COLO829 (cell line): ENCODE data around the gene OR52E8.

Experiments used
- DNase-seq: peaks from one replicate; pipeline ENCODE4 v3.0.0; 2012; ENCODE audit warnings: low spot score

Gene OR52E8

DNA sequence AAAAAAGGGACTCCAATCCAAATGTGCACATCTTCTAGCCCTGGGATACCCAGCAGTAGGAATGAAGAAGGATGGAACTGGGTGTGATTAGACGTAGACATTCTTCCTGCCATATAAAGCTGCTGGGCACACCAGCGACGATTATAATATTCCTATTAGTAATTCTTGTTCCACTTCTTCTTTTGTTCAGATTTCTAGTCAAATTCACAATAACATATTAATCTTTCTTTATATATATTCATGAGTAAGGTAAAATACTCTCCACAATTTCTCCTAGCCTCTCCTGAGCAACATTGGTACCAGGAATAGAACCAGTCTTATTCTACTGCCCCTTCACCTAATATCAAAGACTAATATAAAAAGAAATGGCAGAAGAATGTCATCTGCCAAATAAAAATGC is at the start of gene OR52E8:
OR52E8 (minus strand) TSS at position 101 of the 400 bp plus-strand sequence; CDS start at position 101, 0 bp downstream.
- DNase-seq, result no peak

- no peak for DNase-seq
Measured at GRCh38 chr11:5899534-5899933, 42.0 kb upstream of the OR52E8 start.

DNA sequence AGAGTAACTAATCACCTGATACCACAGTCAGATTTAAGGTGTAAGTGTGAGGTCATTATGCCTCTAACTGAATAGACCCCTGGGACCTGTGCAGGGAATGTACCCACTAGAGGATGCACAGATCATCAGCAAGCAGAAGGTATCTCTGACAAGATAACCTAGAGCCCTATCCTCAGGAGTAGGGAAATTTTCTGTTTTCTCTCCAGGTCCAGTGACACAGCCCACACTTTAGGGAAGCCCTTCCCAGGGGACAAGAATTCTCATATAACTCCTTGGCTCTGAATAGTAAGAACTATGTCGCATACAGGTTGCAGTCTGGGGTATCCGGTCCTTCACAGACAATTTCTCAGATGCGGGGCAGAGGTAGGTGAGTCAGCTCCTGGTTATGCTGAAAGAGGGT is 35.4 kb upstream of the OR52E8 start, which contains the start of gene OR52E5:
OR52E5 (plus strand) TSS at position 301 of the 400 bp plus-strand sequence. CDS start 7,569 bp downstream, outside the sequence.
- DNase-seq, result no peak

GRCh38 chr11:5891216-5891800 is 33.8 kb upstream of the OR52E8 start:
- peak; percentile 8 for DNase-seq

DNA sequence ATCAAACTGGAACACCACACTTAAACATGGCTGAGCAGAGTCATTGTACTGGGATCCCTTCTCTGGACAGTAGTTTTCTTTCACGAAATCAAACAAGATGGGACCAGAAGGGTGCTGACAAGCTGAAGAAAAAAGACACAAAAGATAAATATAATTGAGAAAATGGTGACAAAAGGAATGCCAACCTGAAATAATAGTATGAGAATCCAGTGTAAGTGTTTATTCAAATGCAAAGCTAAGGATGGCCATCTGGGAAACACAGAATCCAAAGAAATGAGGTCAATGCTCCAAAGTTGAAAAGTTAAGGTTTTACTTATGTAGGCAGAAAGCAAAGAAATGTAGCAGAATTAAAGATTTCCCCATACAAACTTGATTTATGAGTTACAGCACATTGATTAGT is 30.2 kb upstream of the OR52E8 start:
- no peak for DNase-seq

GRCh38 chr11:5887172-5887571 is 29.7 kb upstream of the OR52E8 start:
- no peak for DNase-seq

DNA sequence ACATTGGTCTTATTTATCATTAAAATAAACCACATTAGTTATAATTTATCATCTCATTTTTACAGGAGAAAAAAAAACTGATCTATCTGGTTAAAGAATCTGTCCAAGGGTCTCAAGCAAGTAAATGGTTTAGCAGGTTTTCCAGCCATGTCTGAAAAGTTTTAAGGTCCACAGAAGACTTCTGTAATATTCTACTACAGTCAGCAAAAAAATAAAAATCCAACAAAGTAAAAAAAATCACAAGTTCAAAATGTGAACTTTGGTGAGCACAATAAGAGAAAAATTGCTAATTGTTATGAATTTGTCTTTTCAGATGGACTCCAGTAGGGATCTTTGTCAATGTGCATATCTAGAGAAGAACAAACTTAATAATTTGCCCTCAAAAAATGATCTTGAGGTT is 24.3 kb upstream of the OR52E8 start:
- no peak for DNase-seq

DNA sequence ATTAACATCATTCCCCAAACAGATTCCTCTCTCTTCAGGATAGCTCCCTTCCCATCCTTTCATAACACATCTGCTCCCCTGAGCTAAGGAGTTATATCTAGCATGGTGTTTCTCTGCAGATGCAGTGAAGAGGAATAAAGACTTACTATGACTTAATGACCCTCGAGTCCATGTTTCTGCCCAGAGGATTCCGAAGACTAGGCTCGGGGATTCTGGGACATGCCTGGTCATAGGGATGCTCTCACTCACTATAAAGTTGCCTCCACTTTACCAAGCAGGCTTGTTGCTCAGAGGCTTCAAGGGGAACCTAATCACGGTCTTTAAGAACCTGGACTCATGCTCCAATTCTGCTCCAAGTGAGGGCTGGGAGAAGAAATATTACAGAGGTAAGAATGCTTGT is 22.8 kb upstream of the OR52E8 start, which contains the start of gene OR52E4:
OR52E4 (plus strand) TSS at position 301 of the 400 bp plus-strand sequence. CDS start 3,664 bp downstream, outside the sequence.
- DNase-seq, result no peak

DNA sequence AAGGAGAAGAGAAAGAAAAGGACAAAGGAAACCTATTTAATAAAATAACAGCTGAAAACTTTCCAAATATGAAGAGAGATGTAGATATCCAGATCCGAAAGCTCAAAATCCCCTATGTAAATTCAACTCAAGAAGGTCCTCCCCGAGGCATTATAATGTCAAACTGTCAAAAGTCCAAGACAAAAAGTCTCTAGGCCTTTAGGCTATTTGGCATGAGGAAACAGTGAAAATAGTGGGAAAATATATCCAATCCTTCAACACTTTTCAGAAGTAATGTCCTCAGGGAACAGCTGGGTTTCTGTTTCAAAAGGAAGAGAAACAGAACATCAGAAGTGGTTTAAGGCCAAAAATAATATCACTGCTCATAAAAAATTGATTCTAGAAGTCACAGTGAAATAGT is 21.1 kb upstream of the OR52E8 start:
- no peak for DNase-seq

GRCh38 chr11:5865826-5866225 is 8.3 kb upstream of the OR52E8 start:
- DNase-seq, result no peak

DNA sequence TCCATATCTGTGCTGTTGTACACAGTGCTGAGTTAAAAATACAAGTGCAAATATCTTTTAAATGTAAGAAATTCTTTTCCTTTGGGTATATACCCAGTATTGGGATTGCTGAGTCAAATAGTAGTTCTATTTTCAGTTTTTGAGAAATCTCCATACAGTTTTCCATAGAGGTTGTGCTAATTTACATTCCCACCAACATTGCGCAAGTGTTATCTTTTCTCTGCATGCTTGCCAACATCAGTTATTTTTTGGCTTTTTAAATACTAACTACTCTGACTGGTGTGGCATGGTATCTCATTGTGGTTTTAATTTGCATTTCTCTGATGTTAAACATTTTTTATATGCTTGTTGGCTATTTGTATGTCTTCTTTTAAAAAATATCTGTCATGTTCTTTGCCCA is 6.5 kb downstream of the OR52E8 start:
- no peak for DNase-seq

GRCh38 chr11:5847711-5848110 is 9.8 kb downstream of the OR52E8 start:
- DNase-seq, result no peak

GRCh38 chr11:5846701-5847100 is 10.8 kb downstream of the OR52E8 start:
- no peak for DNase-seq

DNA sequence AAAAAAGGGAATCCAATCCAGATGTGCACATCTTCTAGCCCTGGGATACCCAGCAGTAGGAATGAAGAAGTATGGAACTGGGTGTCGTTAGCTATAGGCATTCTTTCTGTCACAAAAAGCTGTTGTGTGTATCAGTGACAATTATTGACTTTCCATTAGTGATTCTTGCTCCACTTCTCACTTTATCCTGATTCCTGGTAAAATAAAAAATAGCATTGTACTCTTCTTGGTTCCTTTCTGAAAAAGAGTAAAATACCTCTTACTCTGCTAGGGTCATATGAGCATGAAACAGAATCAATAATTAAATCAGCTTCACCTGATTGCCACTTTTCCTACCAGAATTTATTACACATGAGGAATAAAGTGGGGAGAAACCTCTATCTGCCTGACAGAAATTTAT is 15.7 kb downstream of the OR52E8 start, which contains the start of gene OR52E6:
OR52E6 (minus strand) TSS at position 101 of the 400 bp plus-strand sequence; CDS start at position 101, 0 bp downstream.
- DNase-seq, result no peak

DNA sequence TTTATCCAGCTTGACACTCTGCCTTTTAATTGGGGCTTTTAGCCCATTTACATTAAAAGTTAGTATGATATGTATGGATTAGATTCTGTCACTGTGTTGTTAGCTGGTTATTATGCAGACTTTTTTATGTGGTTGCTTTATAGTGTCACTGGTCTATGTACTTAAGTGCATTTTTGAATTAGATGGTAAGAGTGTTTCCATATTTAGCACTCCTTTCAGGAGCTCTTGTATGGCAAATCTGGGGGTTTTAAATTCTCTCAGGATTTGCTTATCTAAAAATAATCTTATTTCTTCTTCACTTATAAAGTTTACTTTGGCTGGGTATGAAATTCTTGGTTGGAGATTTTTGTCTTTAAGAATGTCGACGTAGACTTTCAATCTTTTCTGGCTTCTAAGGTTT is 19.8 kb downstream of the OR52E8 start:
- DNase-seq, result no peak

DNA sequence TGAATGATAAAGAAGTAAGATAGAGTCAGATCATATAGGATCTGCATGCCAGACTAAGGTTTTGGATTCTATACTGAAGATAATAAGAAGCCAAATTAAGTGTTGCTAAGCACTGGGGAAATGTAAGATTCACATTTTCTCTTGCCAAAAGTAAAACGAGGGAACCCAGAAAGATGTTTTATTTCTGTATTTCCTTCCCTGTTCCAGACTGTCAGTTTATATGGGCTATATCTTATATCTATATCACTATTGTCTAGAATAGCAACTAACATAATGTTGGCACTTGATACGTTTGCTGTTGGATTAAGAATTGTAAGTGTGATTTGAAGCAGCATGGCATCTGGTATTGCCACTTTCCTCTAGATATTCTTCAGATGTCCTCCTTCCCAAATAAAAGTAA is 24.0 kb downstream of the OR52E8 start:
- no peak for DNase-seq

DNA sequence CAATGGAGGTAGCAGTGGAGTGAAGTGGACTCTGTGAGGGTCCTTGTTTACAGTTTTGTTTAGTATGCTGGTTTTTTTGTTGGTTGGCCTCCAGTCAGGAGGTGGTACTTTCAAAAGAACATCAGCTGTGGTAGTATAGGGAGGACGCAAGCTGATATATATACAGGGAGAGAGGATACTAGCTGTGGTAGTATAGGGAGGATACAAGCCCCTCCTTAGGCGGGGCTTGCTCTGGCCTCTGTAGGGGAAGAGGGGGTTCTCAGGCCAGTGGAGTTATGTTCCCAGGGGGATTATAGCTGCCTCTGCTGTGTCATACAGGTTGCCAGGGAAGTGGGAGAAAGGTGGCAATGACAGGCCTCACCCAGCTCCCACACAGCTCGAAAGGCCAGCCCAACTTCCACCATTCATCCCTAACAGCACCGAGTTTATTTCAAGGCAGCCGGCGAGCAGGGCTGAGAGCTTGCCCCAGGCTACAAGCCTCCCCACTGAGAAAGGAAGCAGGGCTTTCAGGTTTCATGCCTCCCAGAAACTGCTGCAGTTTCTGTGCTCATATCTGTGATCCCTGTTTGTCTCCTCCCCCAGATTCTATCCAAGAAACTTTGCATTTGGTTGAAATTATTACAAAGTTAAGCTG is 26.2 kb downstream of the OR52E8 start:
- no peak for DNase-seq

- no peak for DNase-seq
Measured at GRCh38 chr11:5818245-5818886, 39.1 kb downstream of the OR52E8 start.

GRCh38 chr11:5815534-5815933 is 42.0 kb downstream of the OR52E8 start:
- no peak for DNase-seq

- DNase-seq, result no peak
Measured at GRCh38 chr11:5809905-5810795, 47.3 kb downstream of the OR52E8 start.

DNA sequence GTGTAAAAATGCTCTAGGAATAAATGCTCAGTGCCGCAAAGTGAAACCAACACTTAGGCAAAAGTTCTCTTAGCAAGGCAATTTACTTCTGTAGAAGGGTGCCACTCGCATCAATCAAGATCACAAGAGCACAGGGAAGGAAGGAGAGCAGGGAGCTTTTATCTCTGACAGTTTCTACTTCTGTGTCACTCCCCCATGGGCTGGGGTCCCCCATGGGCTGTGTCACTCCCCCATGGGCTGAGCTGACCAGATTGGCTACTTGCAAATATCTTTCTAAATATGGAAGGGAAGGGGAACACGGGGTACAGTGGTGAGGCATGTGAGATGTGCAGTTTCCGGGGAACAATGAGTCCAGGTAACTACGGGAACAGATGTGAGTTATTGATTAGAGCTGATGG is 48.4 kb downstream of the OR52E8 start:
- no peak for DNase-seq

DNA sequence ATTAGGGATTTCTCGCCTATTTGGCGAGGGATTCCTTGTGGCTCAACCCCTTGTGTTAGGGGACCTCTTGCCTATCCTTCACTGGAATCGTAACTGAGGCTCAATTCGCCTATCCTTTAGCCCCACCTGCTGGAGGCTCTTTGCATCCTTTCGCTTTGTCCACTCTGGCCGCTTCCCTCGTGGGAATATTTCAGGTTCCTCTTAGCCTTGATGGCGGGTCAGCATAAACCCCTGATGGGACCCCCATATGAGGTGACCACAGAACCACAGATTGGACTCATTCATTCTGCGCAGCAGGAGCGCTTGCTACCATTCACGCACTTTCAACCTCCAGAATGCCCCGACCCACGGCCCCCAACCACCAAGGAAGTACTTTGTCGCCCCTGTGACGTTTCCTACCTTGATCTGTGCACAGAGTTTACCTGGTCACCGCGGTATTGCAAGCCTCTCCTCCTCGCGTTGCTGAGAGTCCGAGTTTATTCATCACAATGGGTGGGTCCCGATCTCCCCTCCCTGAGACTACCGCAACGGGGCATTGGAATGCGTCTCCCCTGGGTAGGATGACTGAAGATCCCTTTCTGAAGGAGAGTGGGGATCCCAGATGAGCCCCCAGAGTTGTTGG is 48.9 kb downstream of the OR52E8 start, which contains the start of gene OR52N2:
OR52N2 (plus strand) TSS at position 425 of the 622 bp plus-strand sequence. CDS start 11,412 bp downstream, outside the sequence.
- peak; percentile 32 for DNase-seq
